COR-L47 (cell line): Measurements from ENCODE around the gene FNDC3B.
A peak's percentile ranks its signal among the peaks of the same experiment; 100 is the strongest.

Experiments
- DNase-seq: peaks from one replicate; lab custom pipeline; 2025; lab: John Stamatoyannopoulos, UW

FNDC3B gene

DNA sequence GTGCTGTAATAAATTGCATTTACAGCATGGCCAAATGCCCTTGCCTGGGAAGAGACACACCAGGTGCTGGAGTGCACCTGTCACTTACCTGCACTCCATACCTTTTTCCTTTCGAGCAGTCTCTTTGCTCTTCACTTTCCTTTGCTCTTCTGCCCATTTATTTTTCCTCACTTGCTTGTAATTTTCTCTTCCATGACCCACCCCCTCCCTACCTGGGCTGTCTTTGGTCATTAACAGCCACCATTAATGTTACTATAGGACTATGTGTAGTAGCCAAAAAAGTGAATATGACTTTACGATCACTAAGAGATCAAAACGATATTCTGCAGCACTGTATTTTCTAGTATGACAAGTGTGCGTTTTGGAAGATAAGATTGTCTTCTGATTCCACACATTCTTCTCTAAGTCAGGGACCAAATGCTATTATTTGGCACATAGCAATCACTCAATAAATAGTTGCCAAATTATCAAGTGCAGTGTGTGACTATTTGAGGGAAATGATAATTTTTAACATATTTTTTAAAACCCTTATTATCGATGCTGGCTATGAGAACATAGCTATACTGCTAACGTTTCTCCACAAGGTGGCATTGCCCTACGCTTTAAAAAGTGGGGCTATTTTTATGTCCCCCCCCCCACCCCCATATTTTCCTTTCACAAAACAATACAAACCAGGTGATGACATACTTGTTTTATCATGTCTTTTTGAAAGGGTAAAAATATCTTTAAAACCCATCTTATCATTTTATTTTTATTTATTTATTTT is 294.5 kb downstream of the FNDC3B start:
- DNase-seq = peak; percentile 26

DNA sequence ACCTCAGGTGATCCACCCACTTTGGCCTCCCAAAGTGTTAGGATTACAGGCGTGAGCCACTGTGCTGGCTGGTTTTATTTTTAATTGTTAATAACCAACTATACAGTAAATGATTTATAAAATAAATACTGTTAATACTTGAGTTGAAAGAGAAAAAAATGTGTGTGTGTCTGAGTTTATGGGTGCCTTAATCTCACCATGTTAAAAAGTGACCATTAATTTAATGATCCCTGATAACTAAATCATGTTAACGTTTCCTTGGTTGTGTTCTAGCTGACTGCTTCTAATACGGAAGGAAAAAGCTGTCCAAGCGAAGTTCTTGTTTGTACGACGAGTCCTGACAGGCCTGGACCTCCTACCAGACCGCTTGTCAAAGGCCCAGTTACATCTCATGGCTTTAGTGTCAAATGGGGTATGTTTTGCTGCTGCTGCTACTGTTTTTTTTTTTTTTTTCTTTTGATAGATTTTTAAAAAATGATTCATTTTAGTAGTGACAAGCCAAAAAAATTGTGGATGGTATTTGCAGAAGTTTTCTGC is 295.4 kb downstream of the FNDC3B start:
- no peak for DNase-seq

DNA sequence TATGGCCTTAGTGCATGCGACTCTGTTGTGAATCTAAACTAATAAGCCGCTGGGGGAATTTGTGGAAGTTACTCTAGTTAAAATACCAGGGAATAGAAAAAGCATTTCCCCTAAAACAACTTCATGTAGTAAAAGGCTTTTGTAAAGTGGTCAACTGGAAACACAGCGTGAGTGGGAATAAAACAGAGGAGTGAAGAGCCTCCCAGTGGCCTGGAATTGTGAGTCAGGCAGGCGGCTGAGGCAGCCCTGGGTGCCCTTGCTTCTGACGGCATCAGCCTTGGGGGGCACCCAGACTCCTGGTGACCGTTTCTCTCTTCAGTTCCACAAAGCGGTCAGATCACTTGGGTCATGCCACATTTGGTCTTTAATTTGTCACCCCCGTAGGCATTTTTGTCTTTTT is 300.5 kb downstream of the FNDC3B start:
- DNase-seq = no peak

DNA sequence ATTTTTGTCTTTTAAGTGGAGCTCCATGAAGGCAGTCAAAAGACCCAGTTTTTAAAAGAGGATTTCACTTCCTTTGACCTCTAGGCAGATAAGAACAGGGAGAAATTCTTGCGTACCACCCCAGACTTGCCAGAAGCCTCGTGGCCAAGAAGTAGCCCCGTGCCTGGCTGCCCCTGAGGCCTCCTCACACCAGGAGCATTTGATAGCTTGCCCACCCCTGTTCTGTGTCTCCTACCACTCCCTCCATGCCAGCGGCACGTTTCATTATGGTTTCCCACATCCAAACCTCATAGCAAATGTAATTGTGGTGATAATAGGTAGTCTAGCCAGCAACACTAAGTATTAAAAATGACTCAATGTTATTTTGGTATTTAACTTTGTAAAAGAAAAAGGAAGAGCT is 301.2 kb downstream of the FNDC3B start:
- no peak for DNase-seq

DNA sequence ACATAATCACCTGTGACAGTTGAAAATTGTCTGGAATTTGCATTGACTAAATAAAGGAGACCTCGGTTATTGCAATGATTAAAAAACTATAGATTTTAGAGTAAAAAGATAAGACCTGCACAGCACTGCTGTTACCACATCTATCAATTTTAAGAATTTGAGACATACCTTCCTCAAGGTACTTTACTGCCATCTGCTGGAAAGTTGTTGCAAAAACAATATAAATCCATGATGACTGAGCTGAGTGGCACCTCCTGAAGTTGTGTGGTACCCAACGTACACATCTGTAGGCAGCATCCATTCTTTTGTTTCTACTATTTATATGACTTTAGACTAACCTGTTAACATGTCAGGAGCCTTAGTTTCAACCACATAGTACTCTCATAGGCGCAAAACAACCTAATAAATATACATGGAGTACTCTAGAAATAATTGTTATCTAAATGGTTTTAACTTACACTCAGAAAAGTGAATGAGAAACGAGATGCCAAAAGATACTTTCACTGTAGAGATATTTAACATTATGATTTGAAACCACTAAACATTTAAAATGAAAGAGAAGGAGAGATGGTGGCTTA is 302.2 kb downstream of the FNDC3B start:
- peak; percentile 79 for DNase-seq

DNA sequence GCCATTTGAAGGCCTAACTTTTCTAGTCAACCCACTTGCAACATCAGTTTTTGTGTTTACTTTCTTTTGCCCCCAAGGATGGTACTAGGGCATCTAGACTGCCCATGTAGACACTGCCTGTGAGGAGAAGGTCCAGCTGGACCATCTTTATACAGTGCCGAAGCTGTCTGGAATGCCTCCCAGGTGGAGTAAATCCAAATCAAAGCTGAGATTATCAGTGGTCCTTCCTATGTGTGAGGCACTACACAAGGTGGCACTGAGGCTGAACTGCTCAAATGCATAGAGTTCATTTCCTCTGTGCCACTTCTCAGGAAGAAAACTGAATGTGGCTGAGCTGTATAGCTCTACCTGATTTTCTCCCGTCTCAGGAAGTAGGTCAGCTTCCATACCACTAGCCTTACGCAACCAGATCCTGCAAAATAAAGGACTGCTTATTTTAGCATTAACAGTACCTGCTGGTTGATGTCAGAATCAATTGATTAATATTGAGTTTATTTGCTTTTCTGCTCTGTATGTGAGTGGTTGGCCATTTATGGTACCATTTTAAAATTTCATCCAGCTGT is 302.8 kb downstream of the FNDC3B start:
- no peak for DNase-seq

DNA sequence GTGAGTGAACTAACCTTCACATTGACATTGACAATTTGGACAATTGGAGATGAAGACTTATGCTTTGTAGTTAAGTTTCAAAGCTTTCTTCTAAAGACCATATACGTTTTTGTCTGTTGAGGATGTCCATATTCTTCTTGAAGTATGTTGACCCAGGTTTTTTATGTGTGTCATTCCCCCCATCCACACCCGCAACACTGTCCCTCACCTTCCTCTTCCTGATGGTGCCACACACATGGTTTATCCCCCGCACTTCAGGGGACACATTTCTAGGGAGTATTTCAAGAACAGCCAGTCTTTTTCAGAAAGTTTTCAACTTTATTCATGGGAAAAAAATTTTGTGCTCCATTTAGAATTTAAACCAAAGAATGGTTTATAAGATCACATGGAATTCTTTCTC is 303.7 kb downstream of the FNDC3B start:
- DNase-seq = no peak

DNA sequence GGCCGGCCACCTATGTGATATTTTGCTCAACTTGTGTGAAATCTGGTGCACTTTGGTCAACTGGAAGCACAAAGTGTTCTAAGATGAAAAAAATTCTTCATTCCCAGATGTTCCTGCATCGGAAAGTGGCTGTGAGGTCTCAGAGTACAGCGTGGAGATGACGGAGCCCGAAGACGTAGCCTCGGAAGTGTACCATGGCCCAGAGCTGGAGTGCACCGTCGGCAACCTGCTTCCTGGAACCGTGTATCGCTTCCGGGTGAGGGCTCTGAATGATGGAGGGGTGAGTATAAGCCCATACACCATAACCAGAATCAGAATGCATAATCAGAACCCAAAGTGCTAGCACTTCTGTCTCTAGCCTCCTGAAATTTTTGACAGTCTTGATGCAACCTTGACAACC is 304.6 kb downstream of the FNDC3B start:
- no peak for DNase-seq

DNA sequence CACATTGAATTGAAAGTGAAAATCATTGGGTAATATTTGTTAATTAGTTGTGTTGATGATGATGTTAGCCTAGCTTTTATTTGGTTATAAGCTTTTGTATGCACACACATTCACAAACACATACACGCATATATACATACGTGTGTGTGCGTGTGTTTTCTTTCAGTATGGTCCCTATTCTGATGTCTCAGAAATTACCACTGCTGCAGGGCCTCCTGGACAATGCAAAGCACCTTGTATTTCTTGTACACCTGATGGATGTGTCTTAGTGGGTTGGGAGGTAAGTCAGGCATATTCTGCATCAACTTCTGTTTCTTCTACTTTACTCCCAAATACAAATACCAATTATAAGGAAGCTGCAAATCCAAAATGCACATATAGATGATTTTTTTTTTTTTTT is 306.8 kb downstream of the FNDC3B start:
- DNase-seq = no peak

DNA sequence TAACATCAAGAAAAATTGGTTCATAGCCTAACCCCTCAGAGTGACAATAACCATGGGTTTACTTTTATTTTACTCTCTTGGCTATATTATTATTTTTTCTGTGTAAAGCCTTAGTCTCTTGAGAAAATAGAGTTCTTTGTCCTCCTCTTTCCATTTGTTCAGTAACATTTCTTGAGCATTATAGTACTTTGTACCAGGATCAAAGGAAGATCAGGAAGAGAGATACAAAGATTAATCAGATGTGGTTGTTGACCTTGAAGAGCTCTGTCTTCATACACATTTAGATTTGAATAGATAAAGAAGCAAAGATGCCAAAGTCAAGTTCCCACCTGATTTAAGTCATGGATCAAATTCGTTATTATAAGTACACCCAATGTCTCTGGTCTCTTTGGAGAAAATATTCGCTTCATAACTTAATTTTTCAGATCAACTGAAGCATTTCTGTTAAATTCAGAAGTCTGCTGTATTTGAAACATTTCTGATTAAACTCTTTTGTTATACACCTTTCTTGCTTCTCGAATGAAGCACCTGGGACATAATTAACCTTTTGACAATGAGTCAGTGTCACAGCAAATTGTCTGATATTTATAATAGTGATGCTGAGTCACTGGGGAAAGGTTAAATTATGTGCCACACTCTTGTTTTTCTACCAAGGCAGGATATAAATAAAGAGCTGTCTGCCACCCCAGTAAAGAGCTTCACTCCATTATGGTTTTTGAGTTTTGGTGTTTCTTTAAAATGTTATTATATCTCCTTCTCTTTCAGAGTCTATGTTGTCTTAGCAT is 308.7 kb downstream of the FNDC3B start:
- peak; percentile 77 for DNase-seq

DNA sequence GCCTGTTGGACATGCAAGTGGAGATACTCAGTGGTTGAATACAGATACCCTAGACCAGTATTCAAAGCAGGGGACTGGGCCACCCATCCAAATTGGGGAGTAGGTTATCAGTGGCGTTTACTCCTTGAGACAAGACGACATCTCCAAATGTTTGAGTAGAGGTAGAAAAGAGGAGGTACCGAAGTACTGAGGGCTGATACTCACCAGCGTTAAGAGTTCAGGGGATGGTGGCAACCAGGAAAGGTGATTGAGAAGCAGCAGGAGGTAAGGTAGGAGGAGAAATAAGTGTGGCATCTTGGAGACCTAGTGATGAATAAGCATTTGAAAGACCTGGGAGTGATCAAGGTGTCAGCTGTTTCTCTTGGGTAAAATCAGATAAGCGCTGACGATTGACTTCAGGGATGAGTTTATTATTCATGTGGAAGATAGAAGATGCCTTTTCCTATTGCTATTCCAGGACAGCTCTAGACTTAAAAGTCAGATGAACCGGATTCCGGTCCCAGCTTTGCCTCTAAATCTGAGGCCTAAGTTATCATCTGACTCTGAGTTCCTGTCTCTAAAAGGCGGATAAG is 312.6 kb downstream of the FNDC3B start:
- DNase-seq = no peak

DNA sequence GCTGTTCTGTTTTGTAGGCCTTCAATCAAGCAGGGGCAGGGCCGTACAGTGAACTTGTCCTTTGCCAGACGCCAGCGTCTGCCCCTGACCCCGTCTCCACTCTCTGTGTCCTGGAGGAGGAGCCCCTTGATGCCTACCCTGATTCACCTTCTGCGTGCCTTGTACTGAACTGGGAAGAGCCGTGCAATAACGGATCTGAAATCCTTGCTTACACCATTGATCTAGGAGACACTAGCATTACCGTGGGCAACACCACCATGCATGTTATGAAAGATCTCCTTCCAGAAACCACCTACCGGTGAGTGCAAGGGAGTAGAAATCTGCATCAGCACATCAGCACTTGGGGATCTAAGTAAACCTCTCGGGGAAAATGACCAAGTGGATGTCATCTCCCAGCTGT is 313.4 kb downstream of the FNDC3B start:
- no peak for DNase-seq

DNA sequence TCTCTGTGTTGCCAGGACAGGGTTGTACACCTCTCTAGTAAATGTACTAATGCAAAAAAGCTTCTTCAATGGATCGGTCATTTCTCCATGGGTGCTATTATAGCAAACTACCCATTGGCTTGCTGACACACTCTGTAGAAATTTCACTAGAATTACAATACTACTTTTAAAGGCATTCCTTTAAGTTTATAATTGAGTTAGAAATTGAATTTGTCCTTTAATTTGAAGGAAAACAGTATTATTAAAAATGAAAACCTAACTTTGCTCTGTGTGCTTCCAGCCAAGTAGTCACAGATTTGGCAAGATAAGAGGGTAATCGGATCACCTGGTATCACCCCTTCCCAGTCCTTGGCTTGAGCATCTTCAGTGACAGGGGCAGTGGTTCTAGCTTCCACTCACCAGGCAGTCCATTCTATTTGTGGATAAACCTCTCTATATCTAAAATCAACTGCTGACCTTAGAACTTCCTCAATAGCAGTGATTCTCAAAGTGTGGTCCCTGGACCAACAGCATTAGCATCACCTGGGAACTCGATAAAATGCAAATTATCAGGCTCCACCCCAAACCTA is 315.6 kb downstream of the FNDC3B start:
- DNase-seq = no peak

DNA sequence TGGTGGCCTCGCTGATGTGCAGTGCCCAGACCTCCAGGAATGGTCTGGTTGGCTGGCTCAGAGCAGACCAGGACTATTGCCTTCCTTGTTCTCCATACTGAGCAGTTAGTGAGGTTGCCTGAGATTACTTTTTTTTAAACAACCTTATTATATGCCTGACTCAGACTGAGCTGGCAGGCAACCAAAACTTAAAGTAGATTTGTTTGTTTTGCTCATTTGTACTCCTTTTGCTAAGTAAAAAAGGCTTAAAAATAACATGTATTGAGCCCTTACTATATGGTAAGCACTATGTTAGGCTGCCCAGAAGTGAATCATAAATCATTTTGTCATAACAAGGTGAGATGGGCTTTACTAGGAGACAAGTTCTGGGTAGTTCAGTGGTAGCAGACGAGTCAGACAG is 316.5 kb downstream of the FNDC3B start:
- DNase-seq = peak; percentile 83

DNA sequence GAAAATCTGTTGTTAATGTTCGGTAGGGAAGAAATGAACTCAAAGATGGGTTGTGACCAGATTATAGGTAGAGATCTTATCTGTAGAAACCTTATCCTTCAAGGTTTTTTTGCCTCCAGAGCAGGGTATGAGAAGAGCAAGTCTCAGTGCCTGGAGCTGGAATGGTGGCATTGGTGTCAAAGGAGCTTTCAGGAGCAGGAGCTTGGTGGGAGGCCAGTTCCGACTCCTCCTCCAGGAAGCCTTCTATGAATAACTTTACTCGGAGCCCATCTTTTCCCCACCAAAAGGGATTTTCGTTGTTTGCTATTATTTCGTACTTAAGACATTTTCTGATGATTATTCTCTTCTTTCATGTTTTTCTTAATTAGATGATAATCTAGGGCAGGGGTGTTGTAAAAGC is 317.0 kb downstream of the FNDC3B start:
- no peak for DNase-seq

DNA sequence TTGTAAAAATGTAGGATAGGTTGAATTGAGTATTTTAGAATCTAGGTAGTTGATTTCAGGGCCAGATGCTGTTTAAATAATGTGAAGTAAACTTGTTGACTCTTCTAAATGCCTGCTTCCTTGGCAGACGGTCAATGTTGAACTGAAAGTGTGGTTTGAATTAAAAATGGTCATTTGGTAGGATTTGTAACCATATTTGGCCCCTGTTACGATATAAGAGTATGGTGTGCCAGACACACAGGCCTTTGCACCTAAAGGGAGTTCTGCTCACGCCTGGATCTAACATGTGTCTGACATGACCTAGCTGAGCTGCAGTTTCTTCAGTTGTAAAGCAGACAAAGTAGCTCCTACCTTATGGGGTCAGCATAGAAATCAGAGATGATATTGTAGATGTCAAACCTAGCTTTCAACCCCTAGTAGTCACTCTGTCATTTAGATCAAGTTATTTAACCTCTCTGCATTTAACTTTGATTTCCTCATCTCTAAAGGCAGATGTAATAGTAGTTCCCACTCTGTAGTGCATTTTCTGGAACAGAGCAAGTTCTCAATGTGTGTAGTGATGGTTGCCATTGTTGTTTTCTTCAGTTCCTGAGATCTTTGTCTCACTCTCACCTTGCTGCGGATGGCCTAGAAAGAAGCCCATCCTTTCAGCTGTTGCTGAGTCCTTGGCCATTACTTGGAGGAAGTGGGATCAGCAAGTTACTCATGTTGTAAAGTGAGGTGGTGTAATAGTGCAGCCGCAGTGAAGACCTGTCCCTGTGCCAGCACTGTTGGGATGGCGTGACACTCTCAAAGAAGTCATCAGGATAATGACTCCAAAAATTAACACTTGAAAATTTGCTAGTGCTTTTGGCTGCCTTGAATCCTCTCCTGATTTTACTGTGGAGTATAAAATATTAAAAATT is 318.7 kb downstream of the FNDC3B start:
- DNase-seq = no peak

DNA sequence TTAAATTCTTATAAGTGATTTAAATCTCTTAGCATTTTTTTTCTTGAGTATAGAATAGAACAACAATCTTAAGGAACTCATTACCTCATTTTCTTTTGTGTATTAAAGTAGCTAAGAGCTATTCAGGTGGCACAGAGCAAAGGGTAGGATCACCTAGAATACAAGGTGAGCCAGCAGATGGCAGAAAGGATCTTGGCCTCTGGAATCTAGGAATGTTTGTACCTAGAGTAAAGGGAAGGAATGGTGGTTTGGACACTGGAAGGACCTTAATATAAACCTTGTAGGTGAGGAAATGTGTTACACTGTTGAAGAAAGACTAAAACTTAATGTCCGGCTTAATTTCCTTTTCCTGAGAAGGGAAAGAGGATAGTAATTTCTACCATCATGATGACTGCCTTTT is 319.9 kb downstream of the FNDC3B start:
- DNase-seq = no peak

DNA sequence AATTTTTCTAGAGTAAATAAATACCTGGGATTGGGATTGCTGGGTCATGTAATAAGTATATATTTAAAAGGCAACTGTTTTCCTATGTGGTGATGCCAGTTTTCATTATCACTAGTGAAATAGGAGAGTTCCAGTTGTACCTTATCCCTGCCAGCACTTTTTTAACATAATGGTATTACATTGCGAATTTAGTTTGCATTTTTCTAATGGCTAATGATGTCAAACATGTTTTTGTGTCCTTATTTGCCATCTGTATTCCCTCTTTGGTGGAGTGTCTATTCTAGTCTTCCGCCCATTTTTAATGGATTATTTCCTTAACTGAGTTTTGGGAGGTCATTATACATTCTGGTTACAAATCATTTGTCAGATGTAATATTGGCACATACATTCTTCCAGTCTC is 320.6 kb downstream of the FNDC3B start:
- no peak for DNase-seq

DNA sequence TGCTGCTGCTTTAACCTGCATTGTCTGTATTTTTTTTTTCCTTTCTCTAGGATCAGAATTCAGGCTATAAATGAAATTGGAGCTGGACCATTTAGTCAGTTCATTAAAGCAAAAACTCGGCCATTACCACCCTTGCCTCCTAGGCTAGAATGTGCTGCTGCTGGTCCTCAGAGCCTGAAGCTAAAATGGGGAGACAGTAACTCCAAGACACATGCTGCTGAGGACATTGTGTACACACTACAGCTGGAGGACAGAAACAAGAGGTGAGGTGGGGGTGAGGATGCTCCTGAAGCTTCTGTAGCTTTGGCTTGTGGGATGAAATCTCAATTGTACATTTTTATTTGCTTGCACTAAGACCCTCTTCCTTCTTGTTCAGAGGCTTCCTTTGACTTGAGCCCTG is 323.2 kb downstream of the FNDC3B start:
- no peak for DNase-seq

DNA sequence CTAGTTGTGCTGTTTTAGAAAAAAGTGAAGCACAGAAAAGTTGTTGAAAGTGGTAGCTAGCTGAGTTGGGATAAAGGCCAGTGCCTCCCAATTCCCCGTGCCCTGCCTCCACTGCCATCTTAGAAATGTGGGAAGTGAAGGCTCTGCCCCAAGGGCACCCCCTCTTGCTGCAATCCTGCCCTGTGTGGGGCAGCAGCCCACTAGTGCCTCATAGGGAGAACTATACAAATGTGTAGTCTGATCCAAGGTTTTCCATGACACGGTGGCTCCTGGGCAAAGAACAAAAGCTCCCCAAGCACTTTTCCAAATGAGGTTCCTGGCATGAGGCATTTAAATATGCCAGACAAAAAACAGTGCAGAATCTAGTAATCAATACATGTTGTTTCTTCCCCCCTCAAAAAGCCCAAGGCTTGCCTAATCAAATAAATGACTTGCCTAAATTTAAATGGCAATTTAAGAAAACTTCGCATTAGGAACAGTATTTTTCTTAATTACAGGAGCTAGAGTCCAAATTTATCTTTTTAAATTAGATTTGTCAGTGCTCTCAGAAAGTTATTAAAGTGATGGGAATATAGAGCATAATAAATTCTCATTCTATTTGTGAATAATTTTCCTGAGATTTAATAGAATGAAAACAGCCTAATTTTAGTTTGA is 325.1 kb downstream of the FNDC3B start:
- no peak for DNase-seq
